Right atrium auricular region (tissue), 2 donors: ENCODE results near the gene EIF3B. TPM values are rescaled to one million over a fixed set of nuclear protein-coding genes. Genes with fewer than 3 reads are reported as not detected.

Source experiments
- DNase-seq: peaks from one replicate; pipeline ENCODE4 v3.0.0-alpha.2; 2019; ENCODE audit warnings: low spot score
- H3K27ac ChIP-seq, 2 donors: fragments of 200-600 bp; sonication (generic); 1 replicate in 1 of 2; 2 replicates in 1 of 2; pipeline ENCODE4 v1.5.1; 2016 to 2019
- H3K27me3 ChIP-seq, 2 donors: fragments of 200-600 bp; sonication (generic); one replicate each; pipeline versions ENCODE4 v1.5.1 to v1.6.0; 2017 to 2019
- H3K36me3 ChIP-seq: fragments of 200-600 bp; sonication (generic); one replicate; pipeline ENCODE4 v1.5.1; 2016
- H3K4me1 ChIP-seq, 2 donors: fragments of 200-600 bp; sonication (generic); one replicate each; pipeline versions ENCODE4 v1.5.1 to v1.6.0; 2017 to 2019
- H3K4me3 ChIP-seq, 2 donors: fragments of 200-600 bp; sonication (generic); 1 replicate in 1 of 2; 2 replicates in 1 of 2; pipeline ENCODE4 v1.5.1; 2017 to 2019; ENCODE audit warnings: mild to moderate bottlenecking in 1 of 2, moderate library complexity in 1 of 2
- H3K9me3 ChIP-seq, 2 donors: fragments of 200-600 bp; sonication (generic); one replicate each; pipeline ENCODE4 v1.5.1; 2019
- CTCF ChIP-seq, 2 donors: fragments of 200-600 bp; sonication (generic); IDR thresholded peaks; one replicate each; pipeline ENCODE4 v1.5.1; 2019; ENCODE audit warnings: antibody characterized with exemption in 2 of 2
- total RNA-seq, 2 donors: library from RNA; depleted of rRNA; stranded (reverse); fragments of >200 nt; gene quantifications; one replicate each; pipeline ENCODE4 v1.1.0, GENCODE V29; 2016

The EIF3B gene
- total RNA-seq, 2 donors from 2014 or later: 51.4 to 66.9 TPM

- no peak for TF ChIP-seq CTCF (IDR thresholded peaks at IDR 0.05)
- H3K9me3 ChIP-seq: no peaks in the 10 kb centered on the region
- peak overlapping the region; percentile 60 to 75 for H3K27ac ChIP-seq
- H3K36me3 ChIP-seq: no peaks in the 10 kb centered on the region
- peaks cover 0 to 68% of the 10 kb centered on the region in 2 donors for H3K4me1 ChIP-seq
- DNase-seq: no peak
- H3K4me3 ChIP-seq: peak overlapping the region; percentile 34 to 87
- H3K27me3 ChIP-seq: no peaks in the 10 kb centered on the region
Observed at GRCh38 chr7:2402687-2403013, 48.0 kb downstream of the EIF3B start.

- no peak for TF ChIP-seq CTCF (IDR thresholded peaks at IDR 0.05)
- Histone ChIP-seq H3K9me3 (no peaks in the 10 kb centered on the region), H3K4me1 (peaks cover 0 to 73% of the 10 kb centered on the region in 2 donors), H3K36me3 (no peaks in the 10 kb centered on the region), H3K27me3 (no peaks in the 10 kb centered on the region), H3K27ac (peak within 1 kb of the TSS; percentile 73 to 75), H3K4me3 (peak within 1 kb of the TSS; percentile 70 to 87)
- DNase-seq: peak; percentile 93
Observed at GRCh38 chr7:2403014-2403717, 48.5 kb downstream of the EIF3B start, which contains the start of gene CHST12. CHST12 (plus strand) TSS chr7:2403611; CDS start chr7:2432640, 29,029 bp downstream.

- H3K27ac ChIP-seq: peak overlapping the region; percentile 73
- H3K36me3 ChIP-seq: no peaks in the 10 kb centered on the region
- peaks cover 0 to 81% of the 10 kb centered on the region in 2 donors for H3K4me1 ChIP-seq
- no peaks in the 10 kb centered on the region for H3K27me3 ChIP-seq
- no peak for TF ChIP-seq CTCF (IDR thresholded peaks at IDR 0.05)
- peak overlapping the region; percentile 70 to 87 for H3K4me3 ChIP-seq
- no peaks in the 10 kb centered on the region for H3K9me3 ChIP-seq
- DNase-seq: peak; percentile 62
Observed at GRCh38 chr7:2403718-2404648, 49.4 kb downstream of the EIF3B start.

GRCh38 chr7:2404714-2405119, 50.1 kb downstream of the EIF3B start:
- Histone ChIP-seq H3K4me3 (peak overlapping the region; percentile 70 to 87), H3K4me1 (peaks cover 0 to 82% of the 10 kb centered on the region in 2 donors), H3K27ac (peak overlapping the region; percentile 73), H3K27me3 (no peaks in the 10 kb centered on the region), H3K36me3 (no peaks in the 10 kb centered on the region), H3K9me3 (no peaks in the 10 kb centered on the region)
- DNase-seq: no peak
- TF ChIP-seq CTCF (IDR thresholded peaks at IDR 0.05): no peak

DNA sequence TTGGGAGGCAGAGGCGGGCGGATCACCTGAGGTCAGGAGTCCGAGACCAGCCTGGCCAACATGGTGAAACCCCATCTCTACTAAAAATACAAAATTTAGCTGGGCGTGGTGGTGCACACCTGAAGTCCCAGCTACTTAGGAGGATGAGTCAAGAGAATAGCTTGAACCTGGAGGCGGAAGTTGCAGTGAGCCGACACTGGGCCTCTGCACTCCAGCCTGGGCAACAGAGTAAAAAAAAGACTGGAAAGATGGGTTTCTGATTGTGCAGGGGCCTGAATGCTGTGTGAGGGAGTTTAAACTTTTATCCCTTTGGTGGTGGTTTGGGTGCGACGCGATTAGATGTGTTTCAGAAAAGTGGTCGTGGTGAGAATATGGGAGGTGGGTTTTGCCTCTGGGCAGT, 50.6 kb downstream of the EIF3B start:
- Histone ChIP-seq H3K9me3 (no peaks in the 10 kb centered on the region), H3K27ac (no peak overlapping the region), H3K27me3 (no peaks in the 10 kb centered on the region), H3K4me3 (no peak overlapping the region), H3K4me1 (peaks cover 0 to 82% of the 10 kb centered on the region in 2 donors), H3K36me3 (no peaks in the 10 kb centered on the region)
- TF ChIP-seq CTCF (IDR thresholded peaks at IDR 0.05): no peak
- no peak for DNase-seq
